Hepatocyte (in vitro differentiated cells): ENCODE results near the gene BBLN.

ENCODE experiments used
- EZH2 ChIP-seq: fragments of 200-600 bp; sonication (generic); IDR thresholded peaks from 2 replicates; pipeline ENCODE4 v1.6.1; 2016; ENCODE audit warnings: antibody characterized with exemption, mild to moderate bottlenecking, borderline replicate concordance
- EZH2phosphoT487 ChIP-seq: fragments of 200-600 bp; sonication (generic); IDR thresholded peaks from one replicate; pipeline ENCODE4 v1.6.1; 2018; ENCODE audit warnings: antibody characterized with exemption, mild to moderate bottlenecking, low read depth, moderate library complexity; ENCODE audit not compliant: unreplicated experiment, severe bottlenecking
- TF ChIP-seq, protein P1 (sequence below): fragments of 200-600 bp; sonication (generic); IDR thresholded peaks from 2 replicates; pipeline ENCODE4 v1.5.1; 2016; ENCODE audit warnings: antibody characterized with exemption, mild to moderate bottlenecking; ENCODE audit not compliant: poor library complexity

DNA sequence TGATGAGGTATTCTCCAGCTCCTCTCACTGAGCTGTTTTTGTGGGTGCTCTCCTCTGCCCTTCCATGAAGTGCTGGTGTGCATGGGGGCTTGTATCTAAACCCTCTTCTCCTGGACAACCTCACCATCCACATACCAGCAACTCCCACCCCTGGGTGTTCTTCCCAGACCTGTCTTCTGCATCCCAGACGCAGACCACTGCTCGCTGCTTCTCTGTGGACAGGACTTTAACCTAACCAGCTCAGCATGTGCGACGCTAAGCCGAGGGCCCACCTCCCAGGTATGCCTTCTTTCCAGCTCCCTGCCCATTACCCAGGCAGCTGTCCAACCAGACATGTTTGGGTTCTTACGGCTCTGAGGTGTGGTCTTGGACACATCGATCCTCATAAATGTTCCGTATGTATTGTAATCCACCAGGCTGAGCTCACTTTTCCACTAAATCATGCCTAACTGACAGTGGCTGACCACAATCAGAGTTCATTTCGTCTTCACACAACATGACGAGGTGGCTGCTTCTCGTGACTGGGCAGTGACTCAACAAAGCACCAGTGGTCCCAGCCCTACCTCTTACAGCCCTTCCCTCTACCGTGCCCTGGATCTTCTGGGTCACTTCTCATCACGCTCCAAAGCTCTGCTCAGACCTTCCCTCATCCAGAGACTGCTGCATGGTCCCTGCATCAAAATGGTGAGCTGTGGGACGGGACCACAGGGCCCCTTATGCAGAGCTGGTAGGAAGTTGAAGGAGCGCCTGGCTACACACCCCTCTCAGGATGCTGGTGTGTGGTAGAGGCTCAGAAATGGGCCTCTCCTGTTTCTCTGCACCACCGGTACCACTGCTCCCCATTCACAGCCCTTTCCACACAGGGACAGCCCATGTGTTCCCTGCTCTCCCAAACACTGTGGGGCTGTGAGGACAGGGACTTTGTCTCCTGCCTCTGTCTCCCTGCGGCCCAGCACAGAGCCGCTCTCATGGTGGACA lies 23.0 kb upstream of the BBLN start:
- TF ChIP-seq, protein P1, sequence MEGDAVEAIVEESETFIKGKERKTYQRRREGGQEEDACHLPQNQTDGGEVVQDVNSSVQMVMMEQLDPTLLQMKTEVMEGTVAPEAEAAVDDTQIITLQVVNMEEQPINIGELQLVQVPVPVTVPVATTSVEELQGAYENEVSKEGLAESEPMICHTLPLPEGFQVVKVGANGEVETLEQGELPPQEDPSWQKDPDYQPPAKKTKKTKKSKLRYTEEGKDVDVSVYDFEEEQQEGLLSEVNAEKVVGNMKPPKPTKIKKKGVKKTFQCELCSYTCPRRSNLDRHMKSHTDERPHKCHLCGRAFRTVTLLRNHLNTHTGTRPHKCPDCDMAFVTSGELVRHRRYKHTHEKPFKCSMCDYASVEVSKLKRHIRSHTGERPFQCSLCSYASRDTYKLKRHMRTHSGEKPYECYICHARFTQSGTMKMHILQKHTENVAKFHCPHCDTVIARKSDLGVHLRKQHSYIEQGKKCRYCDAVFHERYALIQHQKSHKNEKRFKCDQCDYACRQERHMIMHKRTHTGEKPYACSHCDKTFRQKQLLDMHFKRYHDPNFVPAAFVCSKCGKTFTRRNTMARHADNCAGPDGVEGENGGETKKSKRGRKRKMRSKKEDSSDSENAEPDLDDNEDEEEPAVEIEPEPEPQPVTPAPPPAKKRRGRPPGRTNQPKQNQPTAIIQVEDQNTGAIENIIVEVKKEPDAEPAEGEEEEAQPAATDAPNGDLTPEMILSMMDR = no peak
- TF ChIP-seq EZH2 (no peak), EZH2phosphoT487 (no peak)
